ENCODE results near the gene B4GALT4. TPM values are rescaled to one million over a fixed set of nuclear protein-coding genes. Genes with fewer than 3 reads are reported as not detected.

The B4GALT4 gene
- total RNA-seq, 1 donor from 2014 or later: 9.2 TPM

DNA sequence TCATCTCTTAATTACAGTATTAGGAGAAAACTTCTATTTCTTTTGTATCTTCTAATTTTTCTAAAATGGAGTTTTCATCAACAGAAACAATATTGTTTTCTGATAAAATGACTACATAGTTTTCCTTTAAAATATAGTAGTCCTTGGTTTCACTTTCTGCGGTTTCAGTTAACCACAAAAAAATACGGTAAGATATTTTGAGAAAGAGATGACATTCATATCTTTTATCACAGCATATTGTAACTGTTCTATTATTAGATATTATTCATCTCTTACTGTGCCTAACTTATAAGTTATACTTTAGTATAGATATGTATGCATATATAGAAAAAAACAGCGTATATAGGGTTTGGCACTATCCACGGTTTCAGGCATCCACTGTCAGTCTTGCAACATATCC is 2.3 kb downstream of the B4GALT4 start:
- DNase-seq (ENCODE audit: extremely low read depth, low read depth, low spot score): no peak

DNA sequence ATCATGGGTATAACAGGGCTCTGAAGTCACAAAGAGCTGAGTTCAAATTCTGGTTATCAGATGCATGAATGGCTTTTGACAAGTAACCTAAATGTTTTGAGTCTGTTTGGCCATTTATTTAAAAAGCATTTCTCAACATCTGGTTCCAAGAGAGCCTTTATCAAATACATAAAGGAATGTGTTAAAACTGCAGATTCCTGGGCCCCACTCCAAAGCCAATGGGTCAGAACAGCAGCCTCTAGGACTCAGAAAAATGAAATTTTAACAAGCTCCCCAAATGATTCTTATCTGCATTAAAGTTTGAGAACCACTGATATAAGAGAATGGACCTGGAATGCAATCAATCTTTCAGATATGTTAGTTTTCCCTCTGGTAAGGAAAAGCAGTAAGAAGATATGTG is 3.4 kb downstream of the B4GALT4 start:
- DNase-seq (ENCODE audit: extremely low read depth, low read depth, low spot score): no peak

DNA sequence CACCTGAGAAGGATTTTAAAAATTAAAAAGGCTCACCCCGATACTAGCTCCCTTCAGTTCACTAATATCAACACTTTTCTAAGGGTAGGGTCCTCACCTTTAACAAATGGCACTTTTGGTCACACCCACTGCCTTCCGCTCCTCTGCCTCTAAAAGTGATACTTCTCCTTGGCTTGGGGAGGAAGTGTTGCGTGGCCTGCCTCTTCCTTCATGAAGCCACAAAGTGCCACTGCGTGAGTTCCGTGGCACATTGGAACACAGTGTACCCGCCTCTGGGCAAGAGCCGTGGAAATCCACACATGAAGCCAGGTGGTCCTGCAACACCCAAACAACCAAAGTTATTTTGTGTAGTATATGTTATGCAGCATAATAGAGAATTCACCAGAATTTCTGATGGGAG is 3.9 kb downstream of the B4GALT4 start:
- no peak for DNase-seq (ENCODE audit: extremely low read depth, low read depth, low spot score)

DNA sequence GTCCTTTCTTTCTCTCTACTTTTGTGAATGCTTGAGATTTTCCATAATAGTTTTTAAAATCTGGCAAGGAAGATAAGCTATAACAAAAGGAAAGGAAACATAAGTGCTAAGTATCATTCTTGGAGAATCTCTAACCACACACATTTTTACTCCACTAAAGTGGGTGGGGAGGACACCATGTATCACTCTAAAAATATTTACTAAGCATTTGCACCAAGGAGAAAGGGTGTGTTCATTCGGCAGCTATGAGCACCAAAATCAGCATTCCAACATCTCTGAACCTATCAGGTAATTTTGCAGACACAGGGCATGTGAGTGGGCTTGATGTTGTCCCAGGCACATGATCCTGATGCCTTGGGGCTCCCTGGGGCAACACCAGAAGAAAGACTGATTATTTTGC is 5.5 kb downstream of the B4GALT4 start:
- DNase-seq (ENCODE audit: extremely low read depth, low read depth, low spot score): no peak

DNA sequence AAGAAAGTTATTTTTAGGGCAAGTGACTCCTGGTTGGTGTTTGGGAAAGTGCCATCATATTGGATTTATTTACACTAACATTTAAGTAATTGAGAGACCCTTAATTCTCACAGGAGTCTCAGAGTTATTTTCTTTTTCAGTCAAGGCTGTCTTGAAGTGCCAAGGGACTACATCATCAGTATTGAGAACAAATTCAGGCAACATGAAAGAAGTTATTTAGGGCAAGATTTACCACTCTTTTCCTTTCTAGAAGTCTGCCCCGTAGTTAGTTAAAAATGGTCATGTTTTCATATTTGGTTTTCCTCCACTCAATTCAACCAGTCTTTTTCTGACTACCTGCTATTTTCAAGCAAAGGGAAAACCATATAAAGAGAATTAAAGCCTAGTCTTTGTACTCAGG is 6.1 kb downstream of the B4GALT4 start:
- DNase-seq (ENCODE audit: extremely low read depth, low read depth, low spot score): no peak

DNA sequence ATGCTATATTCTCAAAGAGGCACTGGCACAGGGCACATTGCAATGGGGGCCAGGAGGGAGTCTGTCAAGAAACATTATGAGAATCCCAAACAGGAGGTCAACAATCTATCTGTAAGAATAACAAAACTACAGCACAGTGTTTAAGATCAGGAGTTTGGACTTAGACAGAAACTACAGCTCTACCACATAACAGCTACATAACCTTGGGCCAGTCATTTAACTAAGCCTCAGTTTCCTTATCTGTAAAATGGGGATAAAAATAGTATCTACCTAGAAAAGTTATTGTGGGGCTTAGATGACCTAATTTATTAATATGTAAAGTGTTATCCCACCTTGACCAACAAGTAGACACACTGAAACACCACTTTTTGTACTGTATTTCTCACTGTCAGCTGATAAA is 9.9 kb downstream of the B4GALT4 start:
- no peak for DNase-seq (ENCODE audit: extremely low read depth, low read depth, low spot score)

DNA sequence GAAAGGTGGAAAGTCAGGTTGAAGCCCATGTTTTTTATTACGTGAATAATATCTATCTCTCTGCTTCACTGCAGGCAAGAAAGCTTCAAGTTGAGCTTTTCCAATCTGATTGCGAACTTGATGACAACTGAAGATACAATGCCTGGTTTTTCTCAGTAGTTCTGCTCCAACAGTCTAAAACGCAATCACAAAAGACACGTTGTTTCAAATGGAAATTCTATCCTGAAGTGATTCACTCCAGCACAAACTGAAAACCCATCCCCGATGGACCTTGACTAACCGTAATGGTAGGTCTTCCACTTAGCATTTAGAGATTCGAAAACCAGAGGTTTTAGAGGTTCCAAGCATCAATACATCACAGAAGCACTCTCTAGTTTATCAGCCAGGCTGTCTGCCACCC is 10.6 kb downstream of the B4GALT4 start:
- DNase-seq (ENCODE audit: extremely low read depth, low read depth, low spot score): no peak

DNA sequence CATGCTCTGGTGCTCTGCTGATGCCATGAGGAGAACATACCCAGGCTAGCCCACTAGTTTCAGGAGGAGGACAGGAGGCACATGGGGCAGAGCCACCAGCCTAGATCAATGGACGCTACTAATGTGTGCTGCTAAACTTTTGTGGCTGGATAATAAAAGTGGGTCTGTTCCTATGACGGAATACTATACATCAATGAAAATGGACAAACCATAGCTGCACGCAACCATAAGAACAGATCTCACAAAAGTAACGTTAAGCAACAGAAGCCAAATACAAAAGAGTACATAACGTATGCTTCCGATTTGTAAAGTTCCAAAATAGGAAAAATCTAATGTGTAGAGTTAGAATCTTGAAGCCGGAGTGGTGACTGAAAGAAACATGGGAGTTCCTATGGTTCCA is 11.5 kb downstream of the B4GALT4 start:
- DNase-seq (ENCODE audit: extremely low read depth, low read depth, low spot score): no peak

DNA sequence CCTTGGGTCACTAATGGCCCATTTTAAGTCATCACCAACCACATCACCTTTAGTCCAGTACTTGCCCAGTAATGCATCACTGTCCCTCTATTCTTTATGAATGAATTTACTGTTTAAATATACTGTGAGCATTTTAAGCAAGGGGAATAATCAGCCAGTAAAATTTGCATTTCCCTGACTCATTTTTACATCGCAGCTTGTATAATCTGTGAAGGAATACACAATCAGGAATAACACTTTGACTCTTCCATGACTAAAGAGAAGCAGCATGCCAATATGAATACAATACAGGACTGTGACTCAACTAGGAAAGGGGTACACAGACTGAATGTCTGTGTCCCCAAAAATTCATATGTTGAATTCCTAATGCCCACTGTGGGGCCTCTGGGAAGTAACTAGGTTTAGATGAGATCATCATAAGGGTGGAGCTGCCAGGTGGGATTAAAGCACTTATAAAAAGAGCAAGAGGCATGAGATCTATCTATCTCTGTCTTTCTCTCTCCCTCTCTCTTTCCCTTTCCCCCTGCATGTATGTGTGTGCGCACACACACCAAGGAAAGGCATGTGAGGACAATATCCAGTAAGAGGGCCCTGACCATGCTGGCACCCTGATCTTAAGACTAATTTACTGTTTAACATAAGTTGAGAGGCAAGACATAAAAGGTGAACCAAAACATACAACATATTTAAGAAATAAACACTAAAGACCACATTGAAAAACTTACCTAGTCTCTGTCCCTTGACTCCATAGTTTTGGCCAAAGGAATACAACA is 12.1 kb downstream of the B4GALT4 start:
- DNase-seq (ENCODE audit: extremely low read depth, low read depth, low spot score): no peak

DNA sequence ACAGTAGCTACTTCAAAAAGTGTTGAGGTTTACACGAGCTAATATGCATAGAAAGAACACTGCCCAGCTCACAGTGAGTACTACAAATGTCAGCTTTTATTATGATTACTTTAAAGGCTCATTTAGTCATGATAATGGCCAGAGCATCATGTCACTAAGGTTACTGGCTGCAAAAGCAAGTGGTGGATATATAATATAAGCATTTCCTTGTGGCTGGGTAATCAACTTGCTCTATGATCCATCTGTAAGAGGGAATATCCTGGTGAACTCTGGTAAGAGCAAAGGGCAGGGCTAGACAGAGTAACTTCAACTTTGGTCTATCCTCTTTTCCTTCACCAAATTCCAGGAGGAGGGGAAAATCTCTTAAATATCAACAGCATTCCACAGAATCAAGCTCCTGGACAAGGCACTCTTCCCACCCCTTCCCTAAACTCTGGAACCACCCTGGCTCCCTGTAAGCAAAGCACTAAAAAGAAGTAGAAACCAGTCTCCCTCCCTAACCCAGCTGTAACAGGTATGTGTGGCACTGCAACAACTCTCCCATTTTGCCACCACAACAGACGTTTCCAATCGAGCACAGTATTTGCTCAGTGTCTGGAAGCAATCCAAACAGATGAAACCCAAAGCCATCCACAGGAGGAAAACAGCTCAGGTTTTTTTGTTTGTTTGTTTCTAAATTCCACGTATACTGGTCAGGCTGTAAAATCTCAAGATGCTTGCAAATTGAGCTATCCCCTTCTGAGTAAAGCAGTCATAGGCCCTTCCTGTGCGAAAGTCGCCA is 13.4 kb downstream of the B4GALT4 start:
- DNase-seq (ENCODE audit: extremely low read depth, low read depth, low spot score): no peak

DNA sequence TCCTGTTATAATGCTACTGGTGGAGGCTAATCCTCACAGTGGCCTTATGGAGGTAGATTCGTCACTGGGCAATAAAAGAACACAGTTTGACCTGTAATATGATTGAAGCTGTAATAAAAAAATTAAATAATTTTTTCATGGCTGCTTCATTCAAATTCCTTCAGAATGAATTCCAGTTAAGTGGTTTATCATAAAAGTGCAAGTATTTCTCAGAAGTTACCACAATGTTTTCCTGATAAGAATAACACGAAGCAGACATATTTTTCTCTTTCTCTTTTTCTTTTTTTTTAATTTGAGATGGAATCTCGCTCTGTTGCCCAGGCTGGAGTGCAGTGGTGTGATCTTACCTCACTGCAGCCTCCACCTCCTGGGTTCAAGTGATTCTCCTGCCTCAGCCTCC is 15.6 kb downstream of the B4GALT4 start:
- DNase-seq (ENCODE audit: extremely low read depth, low read depth, low spot score): no peak

DNA sequence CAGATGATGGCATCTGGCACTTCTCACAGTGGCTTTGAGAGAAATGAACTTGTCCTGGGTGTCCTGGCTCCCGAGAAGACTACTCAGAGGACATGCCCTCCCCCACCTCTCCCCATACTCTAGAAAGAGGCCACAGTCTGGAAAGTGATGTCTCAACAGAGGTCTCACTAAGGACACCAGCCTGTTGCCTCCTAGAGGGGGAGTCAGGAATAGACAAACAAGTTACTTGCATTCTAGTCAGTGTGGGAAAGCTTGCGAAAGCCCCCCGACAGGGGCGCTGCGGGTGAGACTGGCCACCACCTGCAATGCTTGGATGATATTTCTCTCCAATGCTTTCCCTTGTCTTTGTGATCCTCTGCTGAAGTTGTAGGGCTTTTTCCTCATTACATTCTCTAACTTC is 17.2 kb downstream of the B4GALT4 start:
- DNase-seq (ENCODE audit: extremely low read depth, low read depth, low spot score): no peak

DNA sequence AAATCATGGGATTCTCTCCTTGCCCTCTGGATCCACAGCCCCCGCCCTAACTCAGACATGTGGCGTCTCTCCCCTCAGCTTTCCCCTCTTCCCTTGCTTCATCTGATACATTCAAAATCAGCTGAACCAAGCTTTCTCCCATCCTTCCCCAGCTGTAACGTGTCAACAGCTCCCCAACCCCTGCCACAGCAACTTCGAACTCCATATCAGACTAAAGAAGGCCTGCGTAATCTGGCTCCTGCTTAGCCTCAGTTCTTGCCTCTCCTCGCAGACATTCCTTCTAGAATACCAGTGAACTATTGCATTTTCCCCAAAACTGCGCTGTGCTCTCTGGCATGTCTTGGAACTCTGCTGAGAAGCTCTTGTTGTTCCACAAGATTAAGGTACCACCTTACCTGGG is 18.3 kb downstream of the B4GALT4 start:
- DNase-seq (ENCODE audit: extremely low read depth, low read depth, low spot score): no peak

DNA sequence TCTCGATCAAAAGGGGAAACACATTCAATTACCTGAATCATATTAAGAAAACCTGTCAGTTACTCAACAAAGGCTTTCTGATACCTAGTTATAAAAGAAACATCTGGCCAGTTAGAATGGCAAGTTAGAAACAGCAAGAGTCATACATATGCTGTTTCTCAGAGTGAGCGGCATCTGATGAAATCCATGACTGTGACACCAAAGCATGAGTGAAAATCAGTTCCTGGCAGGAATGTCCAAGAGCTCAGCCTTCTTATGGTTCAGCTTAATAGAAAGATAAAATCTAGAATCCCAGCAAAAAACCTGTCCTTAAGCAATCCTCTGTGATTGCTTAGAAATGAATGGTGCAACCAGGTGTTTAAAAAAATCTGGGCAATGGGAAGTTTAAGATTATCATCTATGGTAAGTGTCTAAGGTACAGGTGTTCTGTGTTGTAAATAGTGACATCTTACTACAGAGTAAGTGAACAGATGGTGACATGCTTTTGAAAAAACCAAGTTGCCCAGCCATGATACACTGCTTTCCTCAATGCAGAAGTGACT is 18.8 kb downstream of the B4GALT4 start:
- no peak for DNase-seq (ENCODE audit: extremely low read depth, low read depth, low spot score)

DNA sequence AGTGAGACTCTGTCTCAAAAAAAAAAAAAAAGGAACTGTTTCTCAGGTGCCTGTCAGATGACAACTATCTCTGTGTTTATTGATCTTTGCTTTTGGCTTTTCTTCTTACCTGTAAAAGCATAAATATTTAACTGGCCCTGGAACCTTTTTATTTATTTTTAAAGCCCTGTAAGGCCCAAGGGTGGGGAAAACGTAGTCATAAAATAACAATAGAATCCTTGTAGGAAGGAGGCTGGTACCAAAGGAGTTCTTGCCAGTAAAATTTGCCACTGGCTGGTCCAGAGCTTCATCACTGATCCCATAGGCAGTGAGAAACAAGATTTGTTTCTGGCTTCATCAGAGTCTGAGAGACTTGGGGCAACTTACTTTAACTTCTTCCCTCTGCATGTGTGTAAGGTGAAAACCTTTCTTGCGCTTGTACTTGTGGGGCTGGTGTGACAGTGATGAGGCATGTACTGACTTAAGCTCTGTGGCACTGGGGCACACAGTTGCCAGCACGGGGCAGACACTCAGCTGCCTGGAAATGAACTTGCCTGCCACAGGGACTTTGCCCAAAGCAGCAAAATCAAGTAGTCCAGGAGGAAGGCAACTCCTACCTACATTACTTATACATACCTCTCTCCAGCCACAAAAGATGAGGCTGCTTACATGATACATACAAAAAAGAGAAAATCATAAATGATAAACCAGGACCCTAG is 19.6 kb downstream of the B4GALT4 start:
- no peak for DNase-seq (ENCODE audit: extremely low read depth, low read depth, low spot score)

DNA sequence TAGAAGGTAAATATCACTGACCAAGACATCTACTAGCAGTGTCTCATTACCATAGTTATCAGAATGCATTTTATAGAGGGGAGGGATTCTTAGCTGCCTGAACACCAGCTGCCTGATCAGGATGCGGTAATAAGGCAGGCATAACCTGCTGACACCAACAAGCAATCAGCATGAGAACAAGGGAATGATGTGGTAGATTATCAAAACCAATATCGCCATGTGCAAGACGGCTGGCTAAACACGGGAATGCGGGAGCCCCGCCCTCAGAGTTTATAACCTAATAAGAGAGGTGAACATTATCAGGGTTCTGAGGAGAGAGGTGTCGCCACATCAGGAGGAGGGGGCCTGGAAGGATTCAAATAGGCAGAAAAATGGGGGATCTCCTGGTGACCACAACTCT is 20.5 kb downstream of the B4GALT4 start:
- DNase-seq (ENCODE audit: extremely low read depth, low read depth, low spot score): no peak

DNA sequence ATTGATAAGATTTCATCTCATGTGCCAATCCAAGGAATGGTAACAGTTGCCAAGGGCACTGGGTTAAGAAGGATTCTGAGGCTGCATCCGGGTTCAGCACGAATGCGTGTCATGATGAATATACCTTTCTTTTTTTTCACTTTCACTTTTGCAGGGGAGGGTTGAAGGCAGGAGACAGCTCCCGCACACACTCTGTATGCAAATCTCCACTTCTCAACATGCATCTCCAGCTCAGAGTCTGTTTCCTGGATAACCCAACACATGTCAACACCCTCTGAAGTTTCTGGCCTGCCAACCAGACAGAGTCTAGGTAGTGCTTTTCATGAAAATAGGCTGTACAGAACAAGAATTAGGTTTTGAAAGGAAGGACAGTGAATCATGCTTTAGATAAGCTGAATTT is 21.6 kb downstream of the B4GALT4 start:
- DNase-seq (ENCODE audit: extremely low read depth, low read depth, low spot score): no peak

DNA sequence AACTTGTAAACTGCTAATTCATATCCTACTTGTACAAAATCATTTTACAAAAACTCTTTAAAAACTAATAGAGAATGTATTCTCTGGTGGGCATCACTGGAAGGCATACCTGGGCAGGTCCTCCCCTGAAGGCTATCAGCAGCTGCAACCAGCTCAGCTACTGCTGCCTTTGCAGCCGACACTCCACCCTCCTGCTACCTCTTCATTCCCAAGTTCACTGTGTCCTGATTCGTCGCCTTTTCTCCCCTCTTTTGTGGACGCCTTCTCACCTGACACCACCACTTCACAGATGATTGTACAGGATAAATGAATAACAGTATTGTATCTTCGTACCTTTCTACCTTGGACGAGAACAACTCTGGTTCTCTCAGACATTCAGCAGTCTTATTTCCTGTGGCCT is 28.9 kb downstream of the B4GALT4 start:
- DNase-seq (ENCODE audit: extremely low read depth, low read depth, low spot score): no peak

DNA sequence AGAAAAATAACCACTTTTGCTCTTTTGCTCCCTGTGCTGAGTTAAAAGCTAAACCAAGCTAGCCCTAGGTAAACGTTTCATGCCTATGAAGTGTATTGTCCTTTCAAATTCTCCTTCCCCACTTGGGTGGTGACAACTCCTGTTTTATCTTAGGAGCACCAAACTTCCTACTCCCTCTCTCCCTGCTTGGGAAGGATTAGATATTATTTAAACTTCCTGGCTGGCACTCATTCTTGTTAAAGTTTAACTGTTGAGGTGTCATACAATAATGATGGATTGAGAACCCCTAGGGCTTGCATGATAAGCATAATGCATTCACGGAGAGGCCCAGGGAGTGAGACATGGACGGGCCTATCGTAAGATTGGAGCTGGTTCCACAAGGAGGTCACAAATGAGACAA is 29.5 kb downstream of the B4GALT4 start:
- no peak for DNase-seq (ENCODE audit: extremely low read depth, low read depth, low spot score)

DNA sequence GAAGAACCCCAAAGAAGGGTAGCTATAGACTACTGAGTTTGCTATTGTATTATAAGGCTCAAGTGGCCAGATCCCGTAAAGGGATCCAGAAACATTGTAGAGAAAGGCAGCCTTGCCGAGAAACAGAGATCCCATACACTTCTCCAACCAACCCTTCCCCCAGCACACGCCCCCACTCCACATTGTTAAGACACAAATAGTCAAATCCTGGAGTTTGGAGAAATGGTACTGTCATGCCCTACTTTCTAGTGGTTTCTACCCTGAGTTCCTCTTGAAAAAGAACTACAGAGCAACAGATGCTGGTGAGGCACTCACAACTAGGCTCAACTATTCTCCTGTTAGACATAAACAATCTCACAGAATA is 33.2 kb downstream of the B4GALT4 start:
- DNase-seq (ENCODE audit: extremely low read depth, low read depth, low spot score): no peak

DNA sequence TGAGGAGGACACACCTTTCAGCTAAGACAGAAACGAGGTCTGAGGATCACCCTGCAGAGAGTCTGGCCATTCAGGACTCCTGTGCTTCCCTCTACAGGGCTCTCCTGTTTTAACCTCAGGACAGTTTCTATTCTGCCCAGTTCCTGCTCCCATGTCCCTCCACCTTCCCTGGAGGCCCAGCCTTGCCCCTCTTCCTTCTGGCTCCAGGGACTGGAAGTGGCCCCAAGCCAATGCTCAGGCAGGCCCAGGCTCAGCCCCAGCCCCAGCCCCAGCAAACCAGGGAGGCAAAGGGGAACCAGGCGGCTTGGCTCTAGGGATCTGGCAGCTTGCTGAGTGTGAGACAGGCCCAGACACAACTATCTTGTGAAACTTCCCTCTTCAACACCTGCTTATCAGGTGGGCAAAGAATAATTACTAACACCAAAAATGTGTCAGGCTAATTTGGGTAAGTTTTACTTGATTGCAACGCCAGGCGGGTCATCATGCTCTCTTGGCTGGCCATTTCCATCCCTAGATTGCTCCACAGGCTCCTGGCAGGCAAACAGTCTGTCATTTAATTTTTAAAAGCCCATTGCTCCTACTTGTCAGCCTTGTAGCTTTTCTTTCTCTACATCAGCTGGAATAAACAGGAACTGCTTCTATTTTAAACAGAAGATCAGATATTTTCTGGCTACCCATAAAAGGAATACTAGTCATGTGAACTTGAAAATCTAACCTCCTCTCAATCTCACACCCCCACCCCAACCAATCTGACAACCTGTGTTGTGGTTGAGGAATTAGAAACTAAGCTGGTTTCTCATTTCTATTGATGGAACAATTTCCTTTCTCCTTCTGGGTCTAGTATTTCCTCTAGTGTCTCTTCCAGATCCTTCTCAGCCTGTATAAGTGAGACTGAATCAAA is 33.8 kb downstream of the B4GALT4 start:
- no peak for DNase-seq (ENCODE audit: extremely low read depth, low read depth, low spot score)

Measured in glomerular endothelial cell (primary cell).